Measurements from ENCODE around the gene NFIA.

- TF ChIP-seq, protein P1, sequence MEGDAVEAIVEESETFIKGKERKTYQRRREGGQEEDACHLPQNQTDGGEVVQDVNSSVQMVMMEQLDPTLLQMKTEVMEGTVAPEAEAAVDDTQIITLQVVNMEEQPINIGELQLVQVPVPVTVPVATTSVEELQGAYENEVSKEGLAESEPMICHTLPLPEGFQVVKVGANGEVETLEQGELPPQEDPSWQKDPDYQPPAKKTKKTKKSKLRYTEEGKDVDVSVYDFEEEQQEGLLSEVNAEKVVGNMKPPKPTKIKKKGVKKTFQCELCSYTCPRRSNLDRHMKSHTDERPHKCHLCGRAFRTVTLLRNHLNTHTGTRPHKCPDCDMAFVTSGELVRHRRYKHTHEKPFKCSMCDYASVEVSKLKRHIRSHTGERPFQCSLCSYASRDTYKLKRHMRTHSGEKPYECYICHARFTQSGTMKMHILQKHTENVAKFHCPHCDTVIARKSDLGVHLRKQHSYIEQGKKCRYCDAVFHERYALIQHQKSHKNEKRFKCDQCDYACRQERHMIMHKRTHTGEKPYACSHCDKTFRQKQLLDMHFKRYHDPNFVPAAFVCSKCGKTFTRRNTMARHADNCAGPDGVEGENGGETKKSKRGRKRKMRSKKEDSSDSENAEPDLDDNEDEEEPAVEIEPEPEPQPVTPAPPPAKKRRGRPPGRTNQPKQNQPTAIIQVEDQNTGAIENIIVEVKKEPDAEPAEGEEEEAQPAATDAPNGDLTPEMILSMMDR (tag by site-specific recombination; IDR thresholded peaks at IDR 0.05) = no peak
- TF ChIP-seq, protein P2, sequence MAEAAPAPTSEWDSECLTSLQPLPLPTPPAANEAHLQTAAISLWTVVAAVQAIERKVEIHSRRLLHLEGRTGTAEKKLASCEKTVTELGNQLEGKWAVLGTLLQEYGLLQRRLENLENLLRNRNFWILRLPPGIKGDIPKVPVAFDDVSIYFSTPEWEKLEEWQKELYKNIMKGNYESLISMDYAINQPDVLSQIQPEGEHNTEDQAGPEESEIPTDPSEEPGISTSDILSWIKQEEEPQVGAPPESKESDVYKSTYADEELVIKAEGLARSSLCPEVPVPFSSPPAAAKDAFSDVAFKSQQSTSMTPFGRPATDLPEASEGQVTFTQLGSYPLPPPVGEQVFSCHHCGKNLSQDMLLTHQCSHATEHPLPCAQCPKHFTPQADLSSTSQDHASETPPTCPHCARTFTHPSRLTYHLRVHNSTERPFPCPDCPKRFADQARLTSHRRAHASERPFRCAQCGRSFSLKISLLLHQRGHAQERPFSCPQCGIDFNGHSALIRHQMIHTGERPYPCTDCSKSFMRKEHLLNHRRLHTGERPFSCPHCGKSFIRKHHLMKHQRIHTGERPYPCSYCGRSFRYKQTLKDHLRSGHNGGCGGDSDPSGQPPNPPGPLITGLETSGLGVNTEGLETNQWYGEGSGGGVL (tag by site-specific recombination; IDR thresholded peaks at IDR 0.05) = no peak
- no peak for TF ChIP-seq ZNF274 (IDR thresholded peaks at IDR 0.05; ENCODE audit: low read length)
- no peak for TF ChIP-seq ZNF274 (tag by site-specific recombination; IDR thresholded peaks at IDR 0.05; ENCODE audit: borderline replicate concordance)
- no peak for TF ChIP-seq REPIN1 (tag by site-specific recombination; IDR thresholded peaks at IDR 0.05; ENCODE audit: low read depth)
Measured at GRCh38 chr1:61169045-61169444, 86.7 kb downstream of the NFIA start.

Data from HEK293 (cell line).